ENCODE data around the gene GPX2.

DNA sequence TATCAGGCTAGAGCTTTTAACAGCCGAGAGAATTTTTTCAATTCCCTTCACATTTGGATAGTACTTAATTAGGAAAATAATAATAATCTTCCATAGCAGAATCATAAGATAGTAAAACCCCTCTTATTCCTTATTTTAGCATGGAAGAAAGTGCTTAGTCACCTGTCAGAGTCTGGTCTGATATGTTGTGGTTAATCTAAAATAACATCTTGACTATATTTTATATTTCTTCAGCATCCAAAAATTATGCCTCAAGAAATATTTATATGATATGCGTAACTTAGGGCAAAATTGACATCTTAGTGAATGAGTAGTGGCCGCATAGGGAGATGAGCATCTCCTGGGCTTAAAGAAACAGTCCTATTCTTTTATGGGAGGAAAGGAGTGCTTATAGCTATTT is 15.5 kb downstream of the GPX2 start:
- TF ChIP-seq, protein P1, sequence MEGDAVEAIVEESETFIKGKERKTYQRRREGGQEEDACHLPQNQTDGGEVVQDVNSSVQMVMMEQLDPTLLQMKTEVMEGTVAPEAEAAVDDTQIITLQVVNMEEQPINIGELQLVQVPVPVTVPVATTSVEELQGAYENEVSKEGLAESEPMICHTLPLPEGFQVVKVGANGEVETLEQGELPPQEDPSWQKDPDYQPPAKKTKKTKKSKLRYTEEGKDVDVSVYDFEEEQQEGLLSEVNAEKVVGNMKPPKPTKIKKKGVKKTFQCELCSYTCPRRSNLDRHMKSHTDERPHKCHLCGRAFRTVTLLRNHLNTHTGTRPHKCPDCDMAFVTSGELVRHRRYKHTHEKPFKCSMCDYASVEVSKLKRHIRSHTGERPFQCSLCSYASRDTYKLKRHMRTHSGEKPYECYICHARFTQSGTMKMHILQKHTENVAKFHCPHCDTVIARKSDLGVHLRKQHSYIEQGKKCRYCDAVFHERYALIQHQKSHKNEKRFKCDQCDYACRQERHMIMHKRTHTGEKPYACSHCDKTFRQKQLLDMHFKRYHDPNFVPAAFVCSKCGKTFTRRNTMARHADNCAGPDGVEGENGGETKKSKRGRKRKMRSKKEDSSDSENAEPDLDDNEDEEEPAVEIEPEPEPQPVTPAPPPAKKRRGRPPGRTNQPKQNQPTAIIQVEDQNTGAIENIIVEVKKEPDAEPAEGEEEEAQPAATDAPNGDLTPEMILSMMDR (conservative IDR thresholded peaks at IDR 0.05; ENCODE audit: low read depth, low read length) = no peak
- TF ChIP-seq EZH2 (IDR thresholded peaks at IDR 0.05; ENCODE audit: borderline replicate concordance, low read depth, low read length, poor library complexity, severe bottlenecking) = no peak
